HG02970 (cell line): Measurements from ENCODE around the gene UBE2Q1.

Experiments used
- ATAC-seq: cut with Tn5 transposase; IDR thresholded peaks from one replicate; pipeline ENCODE4 v1.9.1; 2021; ENCODE audit warnings: mild to moderate bottlenecking, moderate library complexity, moderate number of reproducible peaks; ENCODE audit not compliant: unreplicated experiment, low FRiP score

Gene UBE2Q1

DNA sequence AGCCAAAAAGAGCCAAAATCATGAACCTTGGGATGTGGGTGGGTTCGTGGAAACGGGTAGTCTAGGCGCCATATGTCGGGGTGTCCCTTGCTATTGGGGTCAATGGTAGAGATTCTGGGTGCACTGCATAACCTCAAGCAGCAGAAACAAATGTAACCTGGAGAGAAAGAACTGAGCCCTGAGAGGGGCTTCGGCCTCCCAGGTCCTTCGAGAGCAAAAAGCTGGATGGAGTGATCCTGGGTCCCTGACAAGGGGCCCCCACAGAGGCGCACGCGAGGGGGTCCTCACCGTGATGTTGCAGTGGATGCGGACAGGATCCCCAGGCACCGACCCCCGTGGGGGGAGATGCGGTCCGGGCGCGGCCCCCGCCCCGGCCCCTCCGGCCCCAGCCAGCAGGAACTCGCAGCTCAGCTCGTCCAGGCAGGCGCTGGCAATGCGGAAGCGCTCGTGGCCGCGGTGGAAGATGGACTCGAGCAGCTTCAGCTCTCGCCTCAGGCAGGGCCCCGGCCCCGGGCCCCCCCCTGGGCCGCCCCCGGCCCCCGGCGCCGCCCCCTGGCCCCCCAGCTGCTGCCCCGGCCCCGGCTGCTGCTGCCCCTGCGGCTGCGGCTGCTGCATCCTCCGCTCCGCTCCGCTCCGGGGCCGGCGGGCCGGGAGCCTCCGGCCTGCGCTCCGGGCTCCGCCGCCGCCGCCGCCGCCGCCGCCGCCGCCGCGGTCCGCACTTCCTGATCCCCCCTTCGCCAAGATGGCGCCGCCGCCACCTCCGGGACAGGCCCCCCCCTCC lies at the start of gene UBE2Q1:
UBE2Q1 (minus strand) TSS at position 724 of the 781 bp plus-strand sequence; CDS start at position 615, 109 bp downstream.
- ATAC-seq: peak; percentile 4

DNA sequence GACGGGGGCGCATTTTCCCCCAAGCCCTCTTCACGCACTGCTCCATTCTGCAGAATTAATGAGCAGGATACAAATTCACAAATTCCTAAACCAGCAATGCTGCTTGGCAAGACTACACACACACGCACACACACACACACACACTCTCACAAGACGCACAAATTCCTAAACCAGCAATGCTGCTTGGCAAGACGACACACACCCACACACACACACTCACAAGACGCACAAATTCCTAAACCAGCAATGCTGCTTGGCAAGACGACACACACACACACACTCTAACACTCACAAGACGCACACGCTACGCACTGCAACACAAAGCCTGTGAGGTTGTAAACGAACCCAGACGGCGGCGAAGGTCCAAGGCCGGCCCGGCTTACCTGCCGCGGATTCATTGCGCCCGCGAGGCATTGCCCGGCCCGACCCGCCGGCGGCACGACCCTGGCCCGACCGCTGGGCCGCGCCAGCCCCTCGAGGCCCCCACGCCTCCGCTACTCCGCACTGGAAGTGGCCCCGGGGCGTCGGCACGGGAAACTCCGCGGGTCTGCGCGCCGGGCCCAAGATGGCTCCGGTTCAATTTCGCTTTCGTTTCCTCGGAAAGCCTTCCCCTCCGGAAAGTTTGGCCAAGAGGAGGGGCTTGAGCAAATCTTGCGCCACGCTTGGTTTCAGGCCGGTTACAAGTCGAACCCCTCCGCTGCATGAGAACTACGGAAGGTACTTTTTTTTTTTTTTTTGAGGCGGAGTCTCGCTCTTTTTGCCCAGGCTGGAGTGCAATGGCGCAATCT lies 49.3 kb upstream of the UBE2Q1 start, which contains the start of gene ADAR:
ADAR (minus strand) TSS at position 578 of the 788 bp plus-strand sequence; CDS start at position 398, 180 bp downstream.
- ATAC-seq: peak; percentile 65

DNA sequence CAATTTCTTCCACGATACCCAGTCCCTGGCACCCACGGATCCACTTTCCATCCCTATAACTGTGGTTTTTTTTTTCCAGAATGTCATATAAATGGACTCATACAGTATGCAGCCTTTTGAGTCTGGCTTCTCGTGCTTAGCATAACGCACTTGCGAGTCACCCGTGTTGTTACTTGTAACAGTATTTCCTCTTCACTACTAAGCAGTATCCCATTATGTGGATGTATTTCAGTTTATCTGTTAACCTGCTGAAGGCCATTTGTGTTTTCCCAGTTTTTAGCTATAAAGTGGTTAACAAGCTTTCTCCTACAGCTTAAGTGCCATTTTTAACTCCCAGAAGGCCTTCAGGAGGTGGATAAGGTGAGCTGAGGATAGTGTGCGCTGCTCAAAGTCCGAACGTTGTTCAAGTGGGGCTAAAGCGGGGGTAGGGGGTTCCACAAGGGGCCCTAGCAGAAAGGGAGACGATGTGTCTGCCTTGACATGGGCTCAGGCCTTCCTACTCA lies 48.7 kb upstream of the UBE2Q1 start:
- no peak for ATAC-seq

DNA sequence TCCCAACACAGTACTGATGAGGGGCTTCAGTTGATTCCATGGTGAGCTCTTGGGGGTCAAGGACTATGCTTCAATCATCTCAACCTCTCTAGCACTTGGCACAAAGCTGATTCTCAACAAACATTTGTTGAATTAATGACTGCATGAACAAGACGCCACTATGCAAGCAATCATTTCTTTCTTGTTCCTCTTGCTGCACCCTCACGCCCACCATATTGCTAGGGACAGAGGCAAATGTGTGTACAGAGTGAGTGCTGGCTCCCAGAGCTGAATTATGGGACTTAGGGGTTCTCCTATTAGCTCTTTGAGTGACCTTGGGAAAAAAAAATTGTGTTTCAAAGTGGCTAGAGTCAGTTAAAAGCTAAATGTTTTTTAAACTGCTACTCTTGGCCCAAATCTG lies 47.1 kb upstream of the UBE2Q1 start:
- no peak for ATAC-seq

DNA sequence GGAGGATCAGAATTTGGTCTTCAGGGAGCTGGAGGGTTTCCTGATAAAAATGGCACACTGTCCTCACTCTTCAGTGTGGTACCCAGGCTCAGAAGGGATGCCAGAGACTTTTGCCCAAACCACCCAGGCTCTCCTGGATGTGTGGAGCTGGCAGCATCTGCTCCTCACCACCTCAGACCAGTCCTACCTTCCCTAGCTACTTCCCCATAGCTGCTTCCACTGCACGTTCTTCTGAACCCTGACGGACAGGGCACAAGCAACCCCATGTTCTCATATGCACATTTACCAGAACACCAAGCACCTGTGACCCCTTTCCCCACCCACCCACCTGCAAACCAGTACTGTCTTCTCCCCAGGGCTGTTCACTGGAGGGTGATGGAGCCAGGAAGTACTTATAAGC lies 44.9 kb upstream of the UBE2Q1 start:
- no peak for ATAC-seq

DNA sequence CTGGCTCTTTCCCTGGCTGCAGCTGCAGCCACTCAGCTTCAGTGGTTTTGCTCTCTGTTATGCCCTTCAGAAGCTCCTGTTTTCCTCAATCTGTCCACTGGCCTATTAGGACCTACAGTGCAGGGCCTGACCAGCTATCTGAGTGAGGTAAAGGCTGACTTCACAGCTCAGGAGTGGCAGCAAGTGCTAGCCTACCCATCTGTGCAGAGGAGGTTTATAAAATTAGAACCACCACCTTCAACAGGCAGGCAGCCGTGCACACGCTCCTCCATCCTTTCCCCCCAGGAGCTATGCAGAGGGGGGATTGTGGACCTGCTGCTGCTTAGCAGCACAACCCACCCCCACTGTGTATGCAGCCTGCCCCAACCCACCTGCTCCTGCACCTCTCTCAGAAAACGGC lies 41.2 kb upstream of the UBE2Q1 start:
- ATAC-seq: no peak

DNA sequence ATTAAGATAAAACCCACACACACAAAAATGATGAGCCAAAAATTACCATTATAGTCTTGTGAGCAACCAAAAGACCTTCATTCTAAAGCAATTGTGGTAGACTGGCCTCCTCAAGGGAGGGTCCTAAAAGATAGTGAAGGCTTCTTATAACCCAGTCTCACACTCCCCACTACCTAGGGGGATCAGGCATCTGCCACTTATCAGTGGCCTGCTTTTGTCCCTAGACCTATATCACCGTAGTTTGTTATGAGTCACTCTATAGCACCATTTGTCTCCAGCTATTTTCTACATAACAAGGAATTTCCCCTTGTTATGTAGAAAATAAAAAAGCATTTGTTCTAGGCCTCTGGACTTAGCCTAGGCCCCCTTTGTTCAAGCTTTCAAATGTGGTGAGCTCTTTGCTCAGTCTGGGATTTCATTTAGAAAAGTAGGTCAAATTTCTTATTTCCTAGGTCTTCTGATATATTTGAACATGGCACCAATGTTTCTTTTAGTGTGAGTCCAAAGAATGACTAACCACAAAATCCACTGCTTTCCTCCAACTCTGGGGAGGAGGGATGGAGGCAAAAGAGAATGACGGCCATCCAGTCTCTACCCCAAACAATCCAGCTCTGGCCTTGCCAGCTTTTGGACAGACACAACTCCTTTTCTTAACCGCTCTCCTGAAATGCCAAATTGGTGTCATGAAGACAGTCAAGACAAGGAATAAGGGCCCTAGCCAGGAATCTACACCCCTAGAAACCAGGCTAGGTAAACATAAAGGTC lies 40.6 kb upstream of the UBE2Q1 start:
- no peak for ATAC-seq

DNA sequence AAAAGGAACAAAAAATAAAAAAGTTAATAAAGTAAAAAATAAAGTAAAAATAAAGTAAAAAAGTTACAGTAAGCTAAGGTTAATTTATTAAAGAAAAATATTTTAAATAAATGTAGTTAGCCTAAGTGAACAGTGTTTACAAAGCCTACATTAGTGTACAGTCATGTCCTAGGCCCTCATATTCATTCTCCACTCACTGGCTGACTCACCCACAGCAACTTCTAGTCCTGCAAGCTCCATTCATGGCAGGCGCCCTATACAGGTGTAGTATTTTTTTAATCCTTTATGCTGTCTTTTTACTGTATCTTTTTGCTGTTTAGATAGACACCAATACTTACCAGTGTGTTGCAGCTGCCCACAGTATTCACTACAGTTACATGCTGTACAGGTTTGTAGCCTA lies 37.2 kb upstream of the UBE2Q1 start:
- ATAC-seq: no peak

DNA sequence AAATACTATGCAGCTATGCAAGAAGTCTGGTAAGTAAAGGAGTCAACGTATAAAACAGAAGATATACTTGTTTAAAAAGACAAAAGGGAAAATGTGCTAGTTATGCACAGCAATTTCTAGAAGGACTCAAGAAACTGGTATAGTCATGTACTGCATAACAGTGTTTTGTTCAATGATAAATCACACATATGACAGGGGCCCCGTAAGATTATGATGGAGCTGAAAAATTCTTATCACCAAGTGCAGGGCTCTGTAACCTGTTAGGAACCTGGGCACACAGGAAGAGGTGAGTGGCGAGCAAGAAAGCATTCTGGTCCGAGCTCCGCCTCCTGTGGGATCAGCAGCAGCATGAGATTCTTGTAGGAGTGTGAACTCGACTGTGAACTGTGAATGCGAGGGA lies 36.3 kb upstream of the UBE2Q1 start:
- ATAC-seq: no peak

DNA sequence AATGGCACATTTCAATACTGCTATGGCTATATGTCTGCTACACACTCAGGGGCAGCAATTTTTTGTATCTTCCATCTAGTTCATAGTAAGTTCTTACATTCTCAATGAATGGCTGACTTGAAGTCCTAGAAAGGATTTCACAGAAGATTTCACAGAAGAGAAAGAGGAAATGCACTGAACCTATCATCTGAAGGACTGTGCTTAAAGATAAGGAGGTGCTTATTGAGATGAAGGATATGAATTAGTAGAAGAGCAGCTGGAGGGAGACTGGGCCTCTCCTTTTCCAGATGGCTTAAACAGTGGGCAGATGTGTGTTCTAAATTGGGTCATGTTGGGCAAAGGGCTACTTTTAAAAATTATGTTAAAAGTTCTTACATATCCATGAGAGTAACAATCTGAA lies 34.9 kb upstream of the UBE2Q1 start:
- ATAC-seq: no peak

DNA sequence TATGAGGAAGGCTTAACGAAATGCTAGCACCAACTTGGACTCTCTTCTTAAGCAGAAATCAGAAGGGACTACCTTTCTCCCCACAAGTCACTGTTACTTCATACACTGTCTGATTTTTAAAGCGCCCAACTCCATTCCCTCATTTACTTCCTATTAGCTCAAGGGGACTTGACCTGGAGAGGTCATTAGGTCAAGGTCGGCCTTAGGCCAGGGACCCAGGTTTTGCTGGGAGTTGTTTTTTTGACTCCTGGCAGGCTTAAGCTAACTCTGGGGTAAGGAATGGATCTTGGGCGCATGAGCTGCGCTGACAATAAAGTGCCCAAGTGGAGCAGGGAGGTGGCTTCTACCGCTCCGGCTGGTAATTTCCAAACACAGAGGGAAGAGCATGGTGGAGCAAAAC lies 32.7 kb upstream of the UBE2Q1 start:
- no peak for ATAC-seq

DNA sequence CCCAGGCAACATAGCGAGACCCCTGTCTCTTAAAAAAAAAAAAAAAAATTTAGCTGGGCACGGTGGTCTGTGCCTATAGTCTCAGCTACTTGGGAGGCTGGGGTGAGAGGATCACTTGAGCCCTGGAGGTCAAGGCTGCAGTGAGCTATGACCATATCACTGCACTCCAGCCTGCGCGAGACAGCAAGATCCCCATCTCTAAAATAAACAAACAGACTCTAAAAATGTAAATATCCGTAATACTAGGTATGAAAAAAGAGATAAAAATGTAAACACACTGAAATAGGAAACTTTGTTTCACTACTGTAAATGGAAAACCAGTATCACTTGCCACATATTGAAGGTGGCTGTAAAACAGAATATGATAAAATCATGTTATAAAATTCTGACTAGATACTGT lies 32.3 kb upstream of the UBE2Q1 start:
- no peak for ATAC-seq

DNA sequence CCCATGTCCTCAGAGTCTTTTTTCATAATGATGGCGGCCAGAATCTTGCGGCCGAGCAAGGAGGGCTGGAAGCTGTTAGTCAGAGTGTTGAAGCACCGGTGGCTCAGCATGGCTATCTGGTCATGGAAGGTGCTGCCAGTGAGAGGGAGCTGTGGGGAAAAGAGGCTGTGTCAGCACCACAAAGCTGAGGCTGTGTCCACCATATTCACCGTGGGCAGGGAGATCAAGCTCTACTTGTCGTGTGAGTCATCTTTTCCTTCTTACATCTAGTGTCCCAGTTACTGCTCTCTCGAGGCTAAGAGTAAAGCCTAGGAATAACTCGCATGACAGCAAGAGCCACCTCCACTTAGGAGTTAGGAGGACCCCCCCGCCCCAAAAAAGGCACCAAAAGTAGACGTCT lies 31.3 kb upstream of the UBE2Q1 start:
- no peak for ATAC-seq

DNA sequence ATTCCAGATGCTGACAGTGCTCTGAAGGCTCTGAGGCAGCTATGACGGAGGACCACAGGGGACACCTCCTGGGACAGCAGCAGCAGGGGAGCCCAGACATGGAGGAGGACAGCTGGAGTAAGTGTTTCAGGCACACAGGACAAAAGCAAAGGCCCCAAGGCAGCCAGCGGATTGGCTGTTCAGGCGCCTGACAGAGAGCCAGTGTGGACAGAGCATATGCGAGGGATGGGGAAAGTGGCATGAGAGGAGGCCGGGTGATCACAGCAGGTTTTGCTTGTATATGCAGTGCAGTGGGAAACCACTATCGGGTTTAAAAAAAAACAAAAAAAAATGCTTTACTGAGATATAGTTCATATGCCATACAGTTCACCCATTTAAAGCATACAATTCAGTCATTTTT lies 28.2 kb upstream of the UBE2Q1 start:
- no peak for ATAC-seq

DNA sequence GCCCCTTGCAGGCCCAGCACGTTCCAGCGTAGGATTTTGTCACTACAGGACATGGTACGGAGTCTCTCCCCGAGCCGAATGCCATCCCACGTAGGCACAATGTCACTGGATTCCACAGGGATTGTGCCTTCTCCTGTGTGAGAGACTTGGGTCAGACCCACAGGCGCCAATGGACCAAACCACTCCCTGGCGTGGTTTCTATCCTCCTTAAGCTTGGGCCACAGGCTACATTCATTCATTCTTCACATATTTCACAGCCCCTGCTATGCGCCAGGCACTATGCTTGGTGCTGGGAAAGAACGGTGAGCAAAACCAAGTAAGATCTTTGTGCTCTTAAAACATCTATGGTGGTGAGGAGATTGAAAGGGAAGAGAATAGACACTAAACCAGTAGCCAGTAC lies 27.8 kb upstream of the UBE2Q1 start:
- ATAC-seq: no peak

DNA sequence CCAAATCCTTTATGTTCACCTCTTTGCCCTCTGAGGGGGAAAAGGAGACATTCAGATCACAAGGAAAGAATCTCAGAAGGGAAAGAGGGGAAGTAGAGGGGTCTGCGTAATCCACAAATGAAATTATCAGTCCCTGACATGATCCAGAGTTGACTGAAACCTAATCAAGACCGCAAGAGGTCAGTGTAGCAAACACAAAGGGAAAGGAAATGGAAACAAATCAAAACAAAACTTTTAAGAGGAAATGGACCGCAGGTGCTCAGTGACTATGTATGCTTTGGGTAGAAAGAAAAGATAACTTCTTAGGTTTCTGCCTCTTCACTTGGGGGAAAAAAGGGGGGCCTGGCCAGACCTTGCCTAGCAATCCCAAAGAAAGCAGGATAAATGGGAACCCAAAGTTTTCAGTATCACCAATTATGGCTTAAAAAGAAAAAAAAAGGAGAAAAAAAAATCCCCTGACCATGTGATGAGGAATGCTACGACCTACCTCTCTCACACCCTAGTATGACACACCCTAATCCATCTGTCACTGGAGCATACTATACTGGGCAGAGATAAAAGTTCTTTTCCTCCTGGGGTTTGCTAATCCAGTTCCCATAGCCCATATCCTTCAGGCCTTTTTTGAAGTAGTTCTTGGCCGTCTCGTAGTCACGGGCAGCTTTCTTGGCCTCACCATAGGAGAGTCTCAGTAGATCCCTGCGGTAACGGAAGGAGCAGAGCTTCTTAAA lies 26.0 kb upstream of the UBE2Q1 start:
- no peak for ATAC-seq

DNA sequence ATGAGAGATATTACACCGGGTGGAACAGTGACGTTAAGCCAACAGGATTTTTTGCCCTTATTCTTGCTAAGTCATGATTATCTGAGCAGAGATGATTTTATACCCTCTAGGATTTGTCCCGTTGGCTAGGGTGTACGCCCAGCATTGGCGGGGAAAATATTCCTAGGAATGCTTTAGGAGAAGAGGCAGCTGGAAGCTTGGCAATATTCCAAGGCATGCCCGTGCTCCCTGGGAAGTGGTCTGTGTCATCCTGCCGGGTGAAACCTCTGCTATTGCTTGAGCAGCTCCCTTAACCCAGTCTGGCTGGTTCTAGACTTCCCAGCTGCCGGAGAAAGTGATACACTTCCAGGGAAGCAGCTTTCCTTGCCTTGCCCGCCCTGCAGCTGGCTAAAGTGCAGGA lies 25.3 kb upstream of the UBE2Q1 start:
- ATAC-seq: no peak

DNA sequence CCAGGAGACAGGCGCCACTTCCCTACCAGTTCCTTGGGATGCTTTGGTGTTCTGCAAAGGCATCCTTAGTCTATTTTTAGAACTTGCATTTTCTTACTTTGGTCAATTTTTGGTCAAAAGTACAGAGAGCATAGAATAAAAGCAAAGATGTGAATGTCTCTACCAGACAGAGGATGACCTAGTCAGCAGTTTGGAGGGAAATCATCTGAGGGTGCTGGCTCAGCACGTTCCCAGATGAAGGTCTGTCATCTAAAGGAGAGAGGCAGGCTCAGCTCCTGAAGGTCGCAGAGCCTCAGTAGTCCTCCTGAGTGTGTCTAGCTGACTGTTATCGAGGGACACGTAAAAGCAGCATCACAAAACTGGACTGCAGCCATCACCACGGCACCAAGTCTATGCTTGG lies 24.4 kb upstream of the UBE2Q1 start:
- ATAC-seq: no peak

DNA sequence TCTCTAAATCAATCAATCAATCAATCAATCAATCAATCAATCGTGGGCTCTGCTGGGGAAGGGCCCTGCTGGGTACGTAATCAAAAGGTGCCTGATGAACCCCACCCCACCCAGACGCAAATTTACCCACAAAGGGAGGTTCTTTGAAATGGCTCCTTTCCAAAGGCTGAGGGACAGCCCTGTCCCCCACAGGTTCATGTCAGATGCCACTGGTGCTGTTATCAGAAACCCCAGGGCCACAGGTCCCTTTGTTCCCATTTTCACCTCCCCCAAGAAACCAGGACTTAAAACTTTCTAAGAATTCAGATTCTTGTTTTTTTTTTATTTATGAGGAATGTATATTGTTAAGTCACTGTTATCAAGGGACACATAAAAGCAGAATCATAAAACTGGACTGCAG lies 23.3 kb upstream of the UBE2Q1 start:
- ATAC-seq: no peak

DNA sequence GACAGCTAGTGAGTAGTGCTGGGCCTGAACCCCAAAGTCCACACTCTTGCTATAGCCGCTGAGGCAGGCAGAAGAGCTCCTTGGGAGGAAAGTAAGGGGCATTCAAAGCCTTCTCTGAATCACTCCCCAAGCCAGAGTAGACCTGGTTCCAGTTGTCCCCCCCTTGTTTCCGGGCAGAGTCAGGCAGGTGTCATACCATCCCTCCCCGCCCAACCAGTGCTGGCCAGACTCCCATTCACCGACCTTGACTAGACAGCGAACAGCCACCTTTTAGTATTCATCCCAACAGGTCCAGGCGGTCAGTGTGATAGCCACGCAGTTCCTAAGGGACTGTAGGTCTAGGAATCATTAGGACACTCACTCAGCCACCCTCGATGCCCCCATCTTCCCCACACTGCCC lies 20.9 kb upstream of the UBE2Q1 start:
- ATAC-seq: no peak
